Sigmoid colon (tissue), 7 donors: Measurements from ENCODE around the gene UBR7. TPM values are rescaled to one million over a fixed set of nuclear protein-coding genes. Genes with fewer than 3 reads are reported as not detected.
A peak's percentile ranks its signal among the peaks of the same experiment; 100 is the strongest.

Experiments
- DNase-seq: peaks from one replicate; pipeline ENCODE4 v3.0.0-alpha.2; 2019
- H3K27ac ChIP-seq, 4 donors: fragments of 200-600 bp; sonication (generic); one replicate each; pipeline ENCODE4 v1.5.1; 2016 to 2019; ENCODE audit warnings: mild to moderate bottlenecking in 1 of 4
- H3K27me3 ChIP-seq, 3 donors: fragments of 200-600 bp; sonication (generic); one replicate each; pipeline ENCODE4 v1.5.1; 2019; ENCODE audit warnings: mild to moderate bottlenecking in 1 of 3
- H3K36me3 ChIP-seq, 4 donors: fragments of 200-600 bp; sonication (generic); one replicate each; pipeline ENCODE4 v1.5.1; 2016 to 2019
- H3K4me1 ChIP-seq, 4 donors: fragments of 200-600 bp; sonication (generic); one replicate each; pipeline ENCODE4 v1.5.1; 2017 to 2019
- H3K4me3 ChIP-seq, 4 donors: fragments of 200-600 bp; sonication (generic); one replicate each; pipeline ENCODE4 v1.5.1; 2017 to 2019; ENCODE audit warnings: mild to moderate bottlenecking in 2 of 4, moderate library complexity in 1 of 4
- H3K9me3 ChIP-seq, 4 donors: fragments of 200-600 bp in 3 of 4; sonication (generic) in 3 of 4; one replicate each; pipeline versions ENCODE4 v1.5.1 to v1.6.1; 2013 to 2019
- CTCF ChIP-seq, 4 experiments: fragments of 450-650 bp in 3 of 4; fragments of 200-600 bp in 1 of 4; IDR thresholded peaks; one replicate each; pipeline ENCODE4 v1.5.1; 2016 to 2019; ENCODE audit warnings: antibody characterized with exemption in 4 of 4, mild to moderate bottlenecking in 3 of 4, moderate library complexity in 2 of 4
- EP300 ChIP-seq, 4 donors: sonication (generic); formaldehyde crosslinking; IDR thresholded peaks; one replicate each; pipeline ENCODE4 v1.6.1; 2017; ENCODE audit warnings: antibody characterized with exemption in 4 of 4
- POLR2A ChIP-seq, 2 donors: fragments of 450-650 bp; IDR thresholded peaks; one replicate each; pipeline ENCODE4 v1.6.1; 2016; ENCODE audit warnings: antibody characterized with exemption in 2 of 2, mild to moderate bottlenecking in 2 of 2, moderate library complexity in 2 of 2
- POLR2AphosphoS5 ChIP-seq, 4 donors: sonication (generic); formaldehyde crosslinking; IDR thresholded peaks; one replicate each; pipeline ENCODE4 v1.6.1; 2017; ENCODE audit warnings: antibody characterized with exemption in 4 of 4
- WGBS, 2 donors: extraction: QIAGEN DNeasy Blood & Tissue Kit; methylation state at CpG; one replicate each; pipeline ENCODE4 v1.1.7; 2013; 5-methylcytosine and 5-hydroxymethylcytosine counted together
- intact Hi-C: fragments of 100-400 bp; cut with DNase I; formaldehyde crosslinking; loops from one replicate; pipeline ENCODE4 v1.15.1; 2023
- polyA plus RNA-seq, 3 donors: library from polyadenylated mRNA; stranded (reverse); fragments of 200-250 nt; gene quantifications; one replicate each; pipeline ENCODE4 v1.2.3, GENCODE V29; 2013
- total RNA-seq, 4 donors: library from RNA; depleted of rRNA; stranded (reverse); fragments of >200 nt; gene quantifications; one replicate each; pipeline ENCODE4 v1.1.0, GENCODE V29; 2016
- donor health status: healthy with polysubstance abuse.
- donor health status: Bipolar disorder and iron deficiency.
- donor health status: healthy.

UBR7 gene
- total and polyA plus RNA-seq, 7 donors: 15.5 to 32.1 (median 25.4) TPM

DNA sequence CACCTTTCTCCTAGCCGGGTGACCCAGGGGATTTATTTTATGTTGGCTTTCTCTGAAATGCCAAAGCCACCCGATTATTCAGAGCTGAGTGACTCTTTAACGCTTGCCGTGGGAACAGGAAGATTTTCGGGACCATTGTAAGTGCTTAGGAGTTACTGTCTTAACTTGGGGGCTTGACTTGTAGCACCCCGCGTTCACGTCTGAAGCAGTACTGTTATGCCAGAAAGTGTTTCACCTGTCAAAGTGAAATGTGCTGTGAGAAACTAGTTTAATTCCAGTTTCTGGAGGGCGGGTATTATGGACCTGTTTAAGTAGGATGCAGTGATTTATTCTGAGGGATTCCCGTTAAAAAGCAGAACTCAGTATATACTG is 21.7 kb upstream of the UBR7 start:
- TF ChIP-seq EP300 (IDR thresholded peaks at IDR 0.05): no peak
- no peak for TF ChIP-seq CTCF (IDR thresholded peaks at IDR 0.05)
- TF ChIP-seq POLR2AphosphoS5 (IDR thresholded peaks at IDR 0.05): no peak
- TF ChIP-seq POLR2A (IDR thresholded peaks at IDR 0.05): no peak
- peak overlapping the region; percentile 95 to 97 (median 96) for H3K27ac ChIP-seq
- intact Hi-C loops: no loop called here
- no peaks in the 10 kb centered on the region for H3K27me3 ChIP-seq
- no peak for DNase-seq
- no peaks in the 10 kb centered on the region for H3K9me3 ChIP-seq
- peaks cover 0 to 34% (median 0%) of the 10 kb centered on the region in 4 donors for H3K36me3 ChIP-seq
- WGBS, 2 donors: 0% methylated on average over 10 of the region's 10 CpGs
- peaks cover 0 to 35% (median 31%) of the 10 kb centered on the region in 4 donors for H3K4me1 ChIP-seq
- peak overlapping the region; percentile 89 to 99 (median 92) for H3K4me3 ChIP-seq

- intact Hi-C loops: no loop called here
- Histone ChIP-seq H3K27me3 (no peaks in the 10 kb centered on the region), H3K36me3 (peaks cover 0 to 32% (median 0%) of the 10 kb centered on the region in 4 donors), H3K9me3 (no peaks in the 10 kb centered on the region), H3K27ac (peak overlapping the region; percentile 12 to 96 (median 96)), H3K4me3 (no peak overlapping the region), H3K4me1 (peaks cover 0 to 35% (median 31%) of the 10 kb centered on the region in 4 donors)
- no peak for DNase-seq
- WGBS, 2 donors: 79 to 81% methylated on average over 6 of the region's 6 CpGs
- TF ChIP-seq POLR2A (IDR thresholded peaks at IDR 0.05) (no peak), CTCF (IDR thresholded peaks at IDR 0.05) (no peak), EP300 (IDR thresholded peaks at IDR 0.05) (no peak), POLR2AphosphoS5 (IDR thresholded peaks at IDR 0.05) (no peak)
Measured at GRCh38 chr14:93186466-93186865, 20.6 kb upstream of the UBR7 start.

DNA sequence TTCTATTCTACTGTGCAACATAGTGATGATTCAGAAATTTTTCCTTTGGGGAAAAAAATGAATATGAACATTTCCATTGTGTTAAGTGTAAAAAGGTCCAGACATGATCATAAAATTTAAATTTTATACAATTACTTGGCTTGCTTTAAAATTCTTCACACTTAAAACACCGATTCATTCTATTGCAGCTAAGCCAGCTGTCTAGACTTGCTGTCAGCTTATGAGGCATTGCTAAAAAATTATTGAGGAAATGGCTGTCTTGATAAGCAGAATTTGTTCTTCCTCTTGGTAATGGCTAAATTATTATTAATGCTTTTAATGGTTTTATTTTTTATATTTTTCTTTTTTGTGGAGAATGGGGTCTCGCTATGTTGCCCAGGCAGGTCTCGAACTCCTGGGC is 20.1 kb upstream of the UBR7 start:
- intact Hi-C loops: no loop called here

DNA sequence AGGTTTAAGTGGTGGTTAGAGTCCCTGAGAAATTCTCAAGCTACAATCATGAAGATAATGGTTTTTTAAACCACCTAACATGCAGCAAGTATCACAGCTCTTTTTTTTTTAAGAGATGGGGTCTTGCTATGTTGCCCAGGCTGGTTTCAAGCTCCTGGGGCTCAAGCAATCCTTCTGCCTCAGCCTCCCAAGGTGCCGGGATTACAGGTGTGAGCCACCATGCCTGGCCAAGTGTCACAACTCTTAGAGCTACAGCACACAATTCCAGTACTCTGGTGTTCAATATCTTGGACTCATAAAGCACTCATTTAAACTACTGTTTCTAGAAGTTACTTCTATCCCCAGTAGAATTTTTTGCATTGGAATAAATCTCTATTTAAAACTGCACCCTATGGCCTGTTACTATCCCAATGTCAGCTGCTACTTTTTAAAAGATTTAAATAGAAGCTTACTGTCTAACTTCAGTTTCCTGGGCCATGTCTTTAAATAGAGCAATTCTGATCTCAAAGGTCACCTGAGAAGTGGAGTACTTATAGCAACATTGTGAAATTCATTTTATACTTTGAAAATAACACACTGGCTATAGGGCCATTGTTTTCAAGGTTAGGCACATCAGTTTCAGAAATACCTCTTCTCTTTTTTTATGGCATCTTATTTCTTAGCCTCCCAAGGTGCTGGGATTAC is 11.6 kb upstream of the UBR7 start:
- H3K27me3 ChIP-seq: no peaks in the 10 kb centered on the region
- no peaks in the 10 kb centered on the region for H3K9me3 ChIP-seq
- no peak overlapping the region for H3K4me3 ChIP-seq
- no peaks in the 10 kb centered on the region for H3K4me1 ChIP-seq
- 49 to 86% methylated on average over 1 of the region's 1 CpG for WGBS, 2 donors
- TF ChIP-seq EP300 (IDR thresholded peaks at IDR 0.05) (no peak), POLR2A (IDR thresholded peaks at IDR 0.05) (no peak), CTCF (IDR thresholded peaks at IDR 0.05) (no peak), POLR2AphosphoS5 (IDR thresholded peaks at IDR 0.05) (no peak)
- intact Hi-C loops: no loop called here
- no peak for DNase-seq
- no peaks in the 10 kb centered on the region for H3K36me3 ChIP-seq
- H3K27ac ChIP-seq: no peak overlapping the region

More for the DNA sequence above, 20.1 kb upstream of the UBR7 start:
- Histone ChIP-seq H3K27me3 (no peaks in the 10 kb centered on the region), H3K4me3 (no peak overlapping the region), H3K9me3 (no peaks in the 10 kb centered on the region), H3K4me1 (peaks cover 0 to 35% (median 31%) of the 10 kb centered on the region in 4 donors), H3K27ac (no peak overlapping the region), H3K36me3 (peaks cover 0 to 27% (median 0%) of the 10 kb centered on the region in 4 donors)
- 96 to 99% methylated on average over 3 of the region's 3 CpGs for WGBS, 2 donors
- no peak for DNase-seq
- TF ChIP-seq POLR2AphosphoS5 (IDR thresholded peaks at IDR 0.05): no peak

GRCh38 chr14:93199031-93199430 is 8.0 kb upstream of the UBR7 start:
- H3K27ac ChIP-seq: no peak overlapping the region
- H3K27me3 ChIP-seq: no peaks in the 10 kb centered on the region
- no peaks in the 10 kb centered on the region for H3K4me1 ChIP-seq
- WGBS, 2 donors: 88 to 96% methylated on average over 4 of the region's 4 CpGs
- no peaks in the 10 kb centered on the region for H3K9me3 ChIP-seq
- DNase-seq: no peak
- no peak overlapping the region for H3K4me3 ChIP-seq
- TF ChIP-seq POLR2AphosphoS5 (IDR thresholded peaks at IDR 0.05) (no peak), EP300 (IDR thresholded peaks at IDR 0.05) (no peak), POLR2A (IDR thresholded peaks at IDR 0.05) (no peak), CTCF (IDR thresholded peaks at IDR 0.05) (no peak)
- intact Hi-C loops: no loop called here
- no peaks in the 10 kb centered on the region for H3K36me3 ChIP-seq
